Measurements from ENCODE around the gene MAP2K6.

DNA sequence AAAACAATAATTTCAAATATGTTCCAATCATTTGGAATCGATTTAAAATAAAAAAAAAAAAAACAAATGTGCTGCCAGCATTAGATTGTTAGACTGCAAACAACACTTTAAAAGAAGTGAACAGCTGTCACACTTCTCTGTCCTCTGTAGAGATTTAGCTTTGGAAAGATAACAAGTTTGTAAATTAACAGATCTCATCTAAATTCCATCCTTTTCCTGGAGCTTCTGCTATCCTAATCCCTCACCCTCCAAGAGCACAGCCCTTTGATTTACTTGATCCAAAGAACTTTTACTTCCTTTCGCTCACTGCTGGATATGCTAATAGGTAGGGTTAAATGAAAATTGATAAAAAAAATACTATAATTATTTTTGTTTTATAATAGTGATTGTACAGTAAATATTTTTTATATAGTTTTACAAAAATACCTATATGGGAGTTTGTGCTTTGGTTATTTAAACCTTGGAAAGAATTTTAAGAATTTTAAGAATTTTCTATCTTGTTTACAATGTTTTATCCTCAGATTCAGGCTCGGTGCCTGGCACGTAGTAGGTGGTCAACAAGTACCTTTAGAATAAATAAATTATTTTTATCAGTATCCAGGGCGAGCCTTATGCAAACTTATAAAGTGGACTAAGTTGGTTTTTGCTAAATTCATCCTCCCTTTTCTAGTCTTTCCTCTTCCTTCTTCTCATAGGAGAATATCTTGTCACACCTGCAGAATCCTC is 21.6 kb downstream of the MAP2K6 start:
- TF ChIP-seq, protein P1, sequence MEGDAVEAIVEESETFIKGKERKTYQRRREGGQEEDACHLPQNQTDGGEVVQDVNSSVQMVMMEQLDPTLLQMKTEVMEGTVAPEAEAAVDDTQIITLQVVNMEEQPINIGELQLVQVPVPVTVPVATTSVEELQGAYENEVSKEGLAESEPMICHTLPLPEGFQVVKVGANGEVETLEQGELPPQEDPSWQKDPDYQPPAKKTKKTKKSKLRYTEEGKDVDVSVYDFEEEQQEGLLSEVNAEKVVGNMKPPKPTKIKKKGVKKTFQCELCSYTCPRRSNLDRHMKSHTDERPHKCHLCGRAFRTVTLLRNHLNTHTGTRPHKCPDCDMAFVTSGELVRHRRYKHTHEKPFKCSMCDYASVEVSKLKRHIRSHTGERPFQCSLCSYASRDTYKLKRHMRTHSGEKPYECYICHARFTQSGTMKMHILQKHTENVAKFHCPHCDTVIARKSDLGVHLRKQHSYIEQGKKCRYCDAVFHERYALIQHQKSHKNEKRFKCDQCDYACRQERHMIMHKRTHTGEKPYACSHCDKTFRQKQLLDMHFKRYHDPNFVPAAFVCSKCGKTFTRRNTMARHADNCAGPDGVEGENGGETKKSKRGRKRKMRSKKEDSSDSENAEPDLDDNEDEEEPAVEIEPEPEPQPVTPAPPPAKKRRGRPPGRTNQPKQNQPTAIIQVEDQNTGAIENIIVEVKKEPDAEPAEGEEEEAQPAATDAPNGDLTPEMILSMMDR (conservative IDR thresholded peaks at IDR 0.05; ENCODE audit: low read length) = no peak
- no peak for TF ChIP-seq EZH2phosphoT487 (IDR thresholded peaks at IDR 0.05; ENCODE audit: borderline replicate concordance, low read depth, low read length)

Measured in OCI-LY7 (cell line).